HG03565 (cell line): ENCODE measurements around the gene GRIP1.
A peak's percentile ranks its signal among the peaks of the same experiment; 100 is the strongest.
"Not testable (repeated sequence)": the region's sequence is repeated elsewhere in the genome, so short reads cannot be mapped to it uniquely, and the experiment has no call there.

Experiments
- ATAC-seq: cut with Tn5 transposase; IDR thresholded peaks from one replicate; pipeline ENCODE4 v1.9.1; 2021; ENCODE audit warnings: mild to moderate bottlenecking, moderate library complexity; ENCODE audit not compliant: unreplicated experiment

Gene GRIP1

DNA sequence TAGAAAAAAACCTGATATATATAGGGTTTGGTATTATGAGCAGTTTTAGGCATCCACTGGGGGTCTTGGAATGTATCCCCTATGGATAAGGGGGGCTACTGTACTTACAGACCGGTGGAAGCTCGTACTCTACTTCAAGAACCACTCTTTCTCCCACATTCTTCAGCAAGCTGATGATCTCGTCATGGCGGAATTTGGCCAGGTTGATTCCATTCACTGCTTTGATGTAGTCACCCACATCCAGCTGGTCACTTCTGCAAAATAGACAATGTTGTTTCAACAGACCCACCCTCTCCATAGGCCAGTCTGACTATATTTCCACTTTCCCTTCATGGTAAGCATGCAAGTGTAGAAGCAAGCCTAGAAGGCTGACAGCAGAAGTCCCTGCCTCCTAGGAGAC lies 139.9 kb downstream of the GRIP1 start:
- no peak for ATAC-seq

DNA sequence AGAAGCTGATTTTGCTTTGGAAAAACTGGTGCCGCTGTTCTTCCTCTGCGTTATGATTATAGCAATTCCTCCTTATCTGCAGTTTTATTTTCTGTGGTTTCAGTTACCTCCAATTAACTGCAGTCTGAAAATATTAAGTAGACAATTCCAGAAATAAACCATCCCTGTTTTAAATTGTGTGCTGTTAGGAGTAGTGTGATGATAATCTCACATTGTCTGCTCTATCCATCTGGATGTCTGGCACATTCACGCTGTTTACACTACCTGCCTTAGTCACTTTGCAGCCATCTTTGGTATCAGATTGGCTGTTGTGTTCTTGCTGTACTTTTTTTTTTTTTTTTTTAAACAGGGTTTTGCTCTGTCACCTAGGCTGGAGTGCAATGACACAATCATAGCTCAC lies 141.0 kb downstream of the GRIP1 start:
- no peak for ATAC-seq

DNA sequence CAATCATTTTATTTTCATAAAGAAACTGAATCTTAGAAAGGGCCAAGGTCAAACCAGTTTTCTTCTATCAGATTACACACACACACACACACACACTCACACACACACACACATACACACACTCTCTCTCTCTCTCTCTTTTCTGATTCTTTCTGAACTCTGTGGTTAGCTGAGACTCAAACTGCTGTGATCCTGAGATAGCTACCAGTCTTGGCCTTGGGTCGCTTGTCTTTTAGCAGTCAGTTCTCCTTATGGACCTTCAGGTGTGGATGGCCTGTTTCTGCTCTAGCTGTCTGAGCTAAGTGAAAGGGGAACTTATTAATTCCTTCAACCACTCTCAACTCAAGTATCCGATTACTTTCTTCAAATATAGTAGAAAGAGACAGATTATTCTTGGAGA lies 145.1 kb downstream of the GRIP1 start:
- no peak for ATAC-seq

DNA sequence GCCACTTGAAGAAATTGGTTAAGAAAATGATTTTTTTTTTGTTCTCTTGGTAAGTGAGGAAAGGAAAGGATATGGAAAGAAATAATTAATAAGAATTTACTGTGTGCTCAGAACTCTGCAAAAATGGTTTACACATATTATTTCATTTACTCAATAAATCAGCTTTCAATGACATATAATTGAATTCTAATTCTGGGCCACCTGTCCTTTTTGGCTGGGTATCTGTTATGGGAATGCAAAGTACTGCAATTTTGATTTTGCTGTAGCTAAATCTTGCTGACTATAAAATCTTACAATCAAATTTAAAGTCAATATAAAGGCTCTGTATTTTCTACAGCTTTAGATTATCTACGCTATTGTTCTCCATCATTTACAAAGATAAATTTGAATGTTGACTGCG lies 147.1 kb downstream of the GRIP1 start:
- no peak for ATAC-seq

DNA sequence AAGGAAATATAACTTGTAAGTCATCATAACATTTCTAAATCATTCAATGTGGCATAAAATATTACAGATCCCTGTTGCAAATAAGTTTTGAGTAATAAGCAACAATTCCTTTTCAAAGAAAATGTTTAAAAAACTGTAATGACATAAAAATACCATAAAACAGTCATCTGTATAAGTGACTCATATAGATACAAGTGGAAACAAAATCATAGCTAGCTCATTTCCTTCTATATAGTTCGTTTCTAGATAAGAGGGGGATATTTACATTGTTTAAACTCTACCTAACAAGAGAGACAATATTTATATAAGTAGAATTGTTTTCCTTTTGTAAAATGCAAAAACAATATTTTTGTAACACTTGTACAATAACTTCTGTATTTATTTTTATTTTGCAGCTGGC lies 148.9 kb downstream of the GRIP1 start:
- no peak for ATAC-seq

DNA sequence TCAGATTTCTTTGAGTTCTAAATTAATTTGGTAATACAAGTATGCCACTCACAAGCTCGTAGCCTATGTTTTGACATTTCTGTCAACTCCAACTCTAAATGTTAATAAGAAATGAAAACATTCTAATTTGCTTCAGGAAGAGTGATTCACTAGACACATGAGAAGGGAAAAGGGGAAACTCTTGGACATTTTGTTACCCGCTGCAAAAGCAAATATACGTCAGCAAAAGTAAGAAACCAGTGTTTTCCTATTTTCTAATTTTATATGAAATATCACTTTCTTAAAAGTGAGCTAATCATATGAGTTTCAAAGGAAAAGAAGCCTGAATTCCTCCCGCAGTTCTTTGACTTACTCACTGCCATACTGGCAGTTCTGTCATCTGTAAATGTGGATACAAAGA lies 162.3 kb downstream of the GRIP1 start:
- ATAC-seq, result no peak

DNA sequence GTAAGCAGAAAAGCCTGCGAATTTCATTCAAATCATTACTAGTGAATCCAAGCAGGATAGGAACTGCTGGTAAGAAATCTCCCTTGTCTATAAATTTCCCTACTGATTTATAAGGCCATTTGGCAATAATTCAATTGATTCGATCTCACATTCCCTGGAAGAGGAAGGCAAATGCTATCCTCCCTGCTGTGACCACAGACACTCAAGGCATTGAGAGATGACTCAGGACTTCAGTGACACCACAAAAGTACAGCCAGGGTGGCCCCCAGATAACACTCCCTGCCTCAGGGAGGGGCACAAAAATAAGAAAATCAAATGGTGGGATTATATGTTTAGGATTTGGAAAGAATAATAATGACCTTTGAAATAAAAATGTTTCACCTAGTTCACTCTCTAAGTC lies 162.7 kb downstream of the GRIP1 start:
- ATAC-seq, result no peak

DNA sequence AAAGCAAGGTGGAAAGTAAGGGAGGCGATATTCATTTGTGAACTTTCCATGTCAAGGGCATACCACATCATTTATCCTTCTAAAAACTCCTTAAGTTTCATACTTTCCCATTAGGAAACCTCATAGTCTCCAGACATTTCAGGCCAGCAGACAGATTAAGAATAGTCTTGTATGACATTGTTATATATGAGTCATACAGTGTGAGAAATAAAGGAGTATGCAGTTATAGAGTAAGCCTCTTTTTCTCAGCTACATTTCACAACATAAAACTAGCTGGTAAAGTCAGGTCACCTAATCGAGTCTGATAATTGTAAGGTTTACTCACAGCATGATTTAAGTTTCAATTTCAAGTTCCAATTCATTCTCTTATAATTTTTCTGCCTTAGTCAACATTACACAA lies 164.3 kb downstream of the GRIP1 start:
- ATAC-seq, result no peak

DNA sequence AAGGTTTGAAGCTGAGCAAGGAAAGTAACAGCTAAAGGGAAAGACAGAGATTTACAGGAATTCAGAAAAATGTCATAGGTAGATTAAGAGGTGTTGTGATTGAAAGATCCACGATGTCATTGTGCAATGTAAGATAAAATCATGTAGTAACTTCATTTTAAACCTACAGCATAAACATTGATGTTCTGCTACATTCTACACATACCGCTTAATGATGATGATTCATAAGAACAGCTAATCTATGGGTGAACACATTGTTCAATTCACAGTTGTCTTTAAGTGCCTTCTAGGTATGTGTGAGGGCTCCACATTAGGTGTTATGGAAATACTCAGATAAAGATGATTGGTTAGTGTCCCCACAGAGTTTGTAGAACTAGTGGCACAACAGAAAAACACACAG lies 170.9 kb downstream of the GRIP1 start:
- no peak for ATAC-seq

DNA sequence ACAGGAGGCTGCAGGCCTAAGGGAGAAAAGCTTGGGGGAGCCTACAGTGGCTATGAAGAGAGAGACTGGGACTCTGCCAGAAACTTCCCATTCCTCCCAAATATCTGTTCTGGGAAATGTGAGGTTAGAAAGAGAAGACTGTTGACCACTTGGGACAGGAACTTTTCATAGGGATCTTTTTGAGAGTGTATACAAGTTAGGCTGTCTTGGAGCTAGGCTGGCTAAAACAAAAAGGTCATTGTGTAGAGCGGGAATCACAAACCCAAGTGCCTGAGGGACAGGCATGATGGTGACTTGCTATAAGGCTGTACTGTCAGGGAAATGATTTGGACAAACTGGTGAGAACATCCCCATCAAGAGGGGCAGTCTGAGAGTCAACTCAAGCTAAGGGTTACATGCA lies 175.1 kb downstream of the GRIP1 start:
- ATAC-seq, result no peak

DNA sequence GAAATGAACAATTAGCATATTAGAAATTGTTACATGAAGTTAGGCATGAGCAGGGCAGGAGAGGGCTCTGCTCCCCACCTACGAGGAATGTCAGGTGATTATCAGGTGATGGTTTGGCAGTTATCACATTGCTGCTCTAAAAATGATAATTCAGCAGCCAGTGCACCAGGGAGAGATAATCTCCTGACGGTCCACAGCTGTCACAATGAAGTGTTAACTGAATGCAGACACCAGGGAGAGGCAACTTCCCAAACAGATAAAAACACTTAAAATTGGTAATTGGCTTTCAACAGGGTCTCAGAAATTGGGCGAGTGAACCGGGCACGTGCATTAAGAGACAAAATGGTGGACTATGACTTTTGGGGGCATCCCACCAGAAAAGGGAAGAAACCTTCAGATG lies 176.0 kb downstream of the GRIP1 start:
- no peak for ATAC-seq

DNA sequence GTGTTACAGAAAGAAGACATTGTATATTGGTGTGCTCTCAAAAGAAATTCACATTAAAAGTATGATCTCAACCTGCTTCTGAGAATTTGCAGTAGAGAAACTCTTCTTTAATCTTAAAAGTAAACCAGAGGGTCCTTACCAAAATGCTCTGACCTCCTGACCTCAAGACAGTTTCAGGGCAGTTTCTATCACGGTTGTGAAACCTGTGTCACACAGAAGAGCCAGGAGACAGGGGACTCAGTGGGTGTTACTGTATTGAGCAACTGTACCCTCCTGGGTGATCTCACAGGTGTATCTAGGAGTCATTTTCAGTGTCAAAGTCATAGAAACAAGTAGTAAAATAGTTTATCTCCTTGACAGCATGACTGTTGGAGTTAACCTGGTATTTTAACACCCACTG lies 178.0 kb downstream of the GRIP1 start:
- ATAC-seq, result peak; percentile 80

DNA sequence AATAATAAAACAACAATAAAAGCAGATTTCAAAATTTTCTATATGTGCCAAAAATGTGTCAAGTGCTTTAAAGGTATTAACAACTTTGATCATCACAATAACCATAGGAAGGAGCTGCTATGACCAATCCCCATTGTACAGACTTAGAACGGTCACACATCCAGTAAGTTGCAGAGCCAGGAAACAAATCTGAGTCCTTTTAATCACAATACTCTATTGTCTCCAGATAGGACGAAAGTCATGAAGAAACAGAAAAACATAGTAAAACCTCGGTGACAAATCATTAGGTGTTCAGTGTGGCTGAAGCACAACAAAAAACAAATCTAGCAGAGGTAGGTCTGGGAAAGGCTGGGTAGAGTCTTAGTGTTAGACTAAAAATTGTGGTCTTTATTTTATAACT lies 178.8 kb downstream of the GRIP1 start:
- no peak for ATAC-seq

DNA sequence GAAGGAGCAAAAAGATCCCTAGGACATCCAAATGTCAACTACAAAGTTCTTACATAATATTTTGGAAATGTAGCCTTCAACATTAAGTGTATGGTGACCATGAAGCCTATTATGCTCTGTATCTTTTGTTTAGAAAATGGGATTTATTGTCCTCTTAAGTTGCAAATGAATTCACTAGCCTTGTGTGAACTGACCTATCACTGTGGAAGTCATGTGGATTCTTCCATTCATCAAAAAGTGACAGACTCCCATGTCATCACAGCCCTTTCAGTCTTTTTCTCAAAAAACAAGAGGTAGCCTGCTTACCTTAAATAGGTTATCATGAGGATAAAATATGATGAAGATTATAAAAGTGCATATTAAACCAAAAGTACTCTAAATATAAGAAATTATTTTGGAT lies 179.9 kb downstream of the GRIP1 start:
- no peak for ATAC-seq

DNA sequence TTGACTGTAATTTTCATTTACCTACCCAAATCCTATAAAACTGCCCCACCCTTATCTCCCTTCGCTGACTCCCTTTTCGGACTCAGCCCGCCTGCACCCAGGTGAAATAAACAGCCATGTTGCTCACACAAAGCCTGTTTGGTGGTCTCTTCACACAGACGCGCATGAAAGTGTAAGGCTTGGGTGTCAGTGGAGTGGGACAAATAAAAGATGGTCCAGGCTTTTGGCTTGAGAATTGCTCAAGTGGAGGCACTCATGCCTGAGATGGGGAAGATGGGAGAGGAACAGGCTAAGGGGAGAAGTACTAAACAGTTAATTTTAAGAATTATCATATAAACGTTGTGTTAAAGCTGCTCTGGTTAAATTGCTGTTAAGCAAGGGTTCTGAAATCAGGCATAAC lies 180.8 kb downstream of the GRIP1 start:
- ATAC-seq, result not testable (repeated sequence)

DNA sequence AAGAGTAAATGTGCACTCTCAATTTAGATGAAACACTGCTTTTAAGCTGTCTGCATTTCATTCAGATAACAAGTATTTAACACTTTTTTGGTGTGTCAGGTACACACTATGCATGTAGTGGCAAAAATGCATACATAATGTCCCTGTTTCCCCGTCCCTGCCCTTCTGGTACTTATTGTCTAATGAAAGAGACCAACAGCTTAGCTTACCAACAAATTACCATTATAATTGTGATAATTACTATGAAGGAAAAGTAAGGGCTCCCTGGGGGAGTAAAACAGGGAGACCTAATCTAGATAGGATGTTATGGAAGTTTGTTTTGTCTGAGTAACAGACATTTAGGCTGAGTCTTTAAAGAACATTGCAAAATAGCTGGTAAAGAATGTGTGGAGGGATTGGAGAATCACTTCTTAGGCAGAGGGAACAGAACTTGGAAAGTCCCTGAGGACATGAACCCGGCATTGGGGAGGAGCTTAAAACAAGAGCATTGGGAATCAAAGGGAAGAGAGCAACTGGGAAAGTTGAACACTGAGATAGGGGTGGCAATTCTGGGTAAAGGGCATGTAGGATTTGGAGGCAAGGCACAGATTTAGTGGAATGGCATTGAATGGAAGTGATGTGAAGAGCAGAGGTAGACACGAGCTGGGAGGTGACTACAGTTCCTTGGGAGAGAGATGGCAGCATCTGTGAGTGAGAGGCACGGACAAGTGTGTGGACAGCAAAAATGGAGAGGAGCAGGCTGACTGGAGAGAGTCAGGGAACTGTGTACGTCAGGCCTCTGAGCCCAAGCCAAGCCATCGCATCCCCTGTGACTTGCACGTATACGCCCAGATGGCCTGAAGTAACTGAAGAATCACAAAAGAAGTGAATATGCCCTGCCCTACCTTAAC lies 181.6 kb downstream of the GRIP1 start:
- no peak for ATAC-seq

DNA sequence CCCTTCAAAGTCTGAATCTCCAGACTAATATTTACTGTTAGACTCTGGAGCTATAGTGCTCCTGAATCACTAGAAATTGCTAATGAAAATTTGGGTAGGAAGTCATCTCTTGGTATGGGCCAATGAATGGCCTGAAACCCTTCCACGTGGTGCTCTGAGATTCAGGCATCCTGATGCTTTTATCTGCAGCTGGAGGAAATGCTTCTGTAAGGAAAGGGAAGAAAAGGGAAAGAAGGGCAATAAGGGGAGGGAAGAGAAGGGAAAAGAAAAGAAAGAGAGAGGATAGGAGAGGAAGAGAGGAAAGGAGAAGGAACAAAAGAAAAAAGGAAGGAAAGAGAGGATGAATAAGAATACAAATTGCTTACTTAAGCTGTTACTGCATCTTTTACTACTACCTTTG lies 182.3 kb downstream of the GRIP1 start:
- no peak for ATAC-seq

DNA sequence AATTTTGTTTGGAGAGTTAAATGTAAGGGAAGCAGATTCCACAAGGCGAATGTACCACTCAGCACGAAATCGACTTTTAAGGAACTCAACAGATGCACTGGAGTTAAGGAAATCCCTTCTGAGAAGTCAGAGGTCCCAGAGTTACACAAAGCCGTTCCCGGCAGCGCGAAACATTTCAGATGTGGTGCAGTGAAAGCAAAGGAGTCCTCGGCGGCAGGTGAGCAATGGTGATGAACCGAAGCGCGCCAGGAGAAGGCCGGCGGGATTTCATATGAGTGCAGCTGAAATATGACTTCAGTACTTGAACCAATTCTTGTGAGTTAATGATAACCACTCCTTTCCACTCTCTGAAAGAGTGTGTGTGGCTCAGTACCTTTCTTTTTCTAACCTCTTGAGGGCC lies 183.2 kb downstream of the GRIP1 start:
- ATAC-seq, result no peak

DNA sequence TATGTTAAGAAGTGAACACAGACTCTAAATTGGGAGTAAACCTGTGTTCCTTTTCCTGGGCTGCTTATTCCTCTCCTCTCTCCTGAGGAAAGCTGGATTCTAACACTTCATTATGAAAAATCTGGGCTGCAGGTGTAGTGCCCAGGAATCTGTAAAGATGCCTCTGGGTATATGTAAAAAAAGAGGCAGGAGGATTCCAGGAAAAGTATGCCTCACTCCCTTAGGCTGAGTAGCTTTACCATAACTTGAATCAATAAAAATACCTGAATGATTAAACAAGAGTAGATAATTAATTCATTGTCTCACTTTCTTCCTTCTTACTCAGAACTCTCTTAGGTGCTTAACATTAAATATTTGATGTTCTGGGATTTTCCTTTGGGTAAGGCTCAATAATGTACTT lies 185.1 kb downstream of the GRIP1 start:
- no peak for ATAC-seq

DNA sequence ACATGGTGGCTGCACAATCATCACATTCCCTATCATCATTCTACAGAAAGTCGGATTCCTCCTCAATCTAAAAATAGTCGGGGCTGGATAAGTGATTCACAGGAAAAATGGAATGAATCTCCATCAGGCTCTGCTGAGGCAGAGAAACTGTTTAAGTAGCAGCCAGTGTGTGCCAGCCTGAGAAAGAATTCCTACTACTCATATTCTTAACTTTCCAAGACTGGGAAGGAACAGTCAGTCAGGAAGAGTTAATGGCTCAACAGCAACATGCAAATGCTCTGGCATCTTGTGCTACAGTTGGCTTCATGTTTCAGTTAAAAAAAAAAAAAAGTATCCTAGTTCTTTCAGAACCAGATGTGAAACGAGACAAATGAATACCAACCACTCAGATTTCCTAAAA lies 187.0 kb downstream of the GRIP1 start:
- ATAC-seq, result no peak

DNA sequence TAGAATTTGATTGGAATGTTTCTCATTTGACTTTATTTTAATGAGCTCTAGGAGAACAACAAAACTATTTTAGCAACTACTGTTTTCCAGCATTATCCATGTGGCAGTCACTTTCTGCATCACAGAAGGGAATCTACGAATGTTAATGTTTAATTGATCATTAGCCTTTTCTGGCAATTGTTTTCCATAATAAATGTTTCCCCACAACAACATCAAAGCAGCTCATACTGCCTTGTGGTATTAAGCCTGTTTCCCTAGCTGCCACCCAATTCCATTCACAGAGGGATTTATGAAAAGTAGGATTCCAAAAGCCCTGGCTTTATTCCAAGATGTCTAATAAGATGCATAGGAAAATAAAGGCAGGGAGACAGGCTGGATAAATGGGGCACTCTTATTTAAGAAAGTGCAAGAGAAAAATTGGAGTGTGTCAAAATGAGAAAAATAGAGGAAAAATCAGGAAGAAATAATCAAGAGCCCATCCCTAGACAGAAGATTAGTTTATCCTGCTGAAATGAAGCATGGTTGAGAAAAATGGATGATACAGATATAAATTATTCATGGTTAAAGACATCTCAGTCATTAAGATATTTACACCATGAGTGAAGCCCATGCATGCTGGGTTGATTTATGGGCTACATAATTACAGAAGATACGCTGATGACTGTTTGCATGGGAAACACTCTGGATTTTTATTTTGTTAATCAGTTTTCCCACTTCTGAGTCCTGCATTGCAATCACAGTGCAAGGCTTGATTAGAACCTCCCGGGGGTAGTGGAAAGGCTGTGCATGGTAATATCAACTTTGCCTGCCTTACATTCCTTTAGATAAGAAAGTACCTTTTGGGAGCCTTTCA lies 196.3 kb downstream of the GRIP1 start:
- no peak for ATAC-seq

DNA sequence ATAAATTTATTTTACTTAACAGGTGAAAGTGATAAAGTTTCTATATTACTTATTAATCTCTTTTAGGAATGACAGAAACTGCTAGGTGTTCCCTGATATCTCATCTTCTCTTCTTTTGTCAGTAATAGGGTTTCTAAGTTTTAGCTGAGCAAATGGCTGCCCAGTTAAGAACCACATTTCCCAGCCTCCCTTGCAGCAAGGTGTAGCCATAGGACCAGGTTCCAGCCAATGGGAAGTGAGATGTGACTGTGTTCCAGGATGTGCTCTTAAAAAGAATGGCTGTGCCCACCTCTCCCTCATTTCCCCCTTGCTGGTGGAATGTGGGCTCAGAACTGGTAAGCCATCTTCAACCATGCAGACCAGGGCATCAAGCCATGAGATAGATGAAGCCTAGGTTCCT lies 210.9 kb downstream of the GRIP1 start:
- no peak for ATAC-seq
